Fibroblast of mammary gland (primary cell): ENCODE measurements around the gene SMKR1.
A peak's percentile ranks its signal among the peaks of the same experiment; 100 is the strongest.

Source experiments
- DNase-seq: peaks from one replicate; pipeline ENCODE4 v3.0.0-alpha.2; 2010; ENCODE audit warnings: low read depth
- H3K4me3 ChIP-seq: 2 replicates; pipeline ENCODE4 v1.5.1; 2011; ENCODE audit warnings: low read depth, mild to moderate bottlenecking, low read length, moderate library complexity; ENCODE audit not compliant: control insufficient read depth
- CTCF ChIP-seq: conservative IDR thresholded peaks from 2 replicates; pipeline ENCODE4 v1.5.1; 2011; ENCODE audit warnings: low read depth, low read length, inconsistent platforms; ENCODE audit not compliant: control insufficient read depth, insufficient read depth

SMKR1 gene

GRCh38 chr7:129482781-129483180 lies 19.6 kb upstream of the SMKR1 start:
- no peak for DNase-seq
- no peak for TF ChIP-seq CTCF
- no peak overlapping the region for H3K4me3 ChIP-seq

DNA sequence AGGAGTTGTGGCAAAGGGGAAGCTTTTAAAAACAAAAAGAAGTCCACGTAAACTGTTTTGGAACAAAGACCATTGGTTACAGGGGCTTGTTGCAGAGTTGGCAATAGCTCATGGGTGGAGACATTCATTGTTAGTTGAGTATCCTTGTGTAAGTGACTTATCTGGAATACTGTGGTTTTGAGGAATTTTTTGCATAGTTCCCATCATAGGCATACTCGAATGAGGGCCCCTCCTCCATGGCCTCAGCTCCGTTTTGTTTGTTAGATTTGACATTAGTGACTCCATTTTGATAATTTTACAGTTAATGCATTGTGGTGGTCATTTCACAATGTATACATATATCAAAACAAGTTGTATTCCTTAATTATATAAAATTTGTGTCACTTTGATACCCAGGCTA lies 12.8 kb upstream of the SMKR1 start:
- peak; percentile 80 for DNase-seq
- TF ChIP-seq CTCF, result no peak
- no peak overlapping the region for H3K4me3 ChIP-seq

- no peak overlapping the region for H3K4me3 ChIP-seq
- TF ChIP-seq CTCF, result no peak
- peak; percentile 49 for DNase-seq
Observed at GRCh38 chr7:129492391-129492790, 9.9 kb upstream of the SMKR1 start.

GRCh38 chr7:129493555-129493954 lies 8.8 kb upstream of the SMKR1 start:
- H3K4me3 ChIP-seq, result no peak overlapping the region
- TF ChIP-seq CTCF, result peak; percentile 36
- DNase-seq, result peak; percentile 40

DNA sequence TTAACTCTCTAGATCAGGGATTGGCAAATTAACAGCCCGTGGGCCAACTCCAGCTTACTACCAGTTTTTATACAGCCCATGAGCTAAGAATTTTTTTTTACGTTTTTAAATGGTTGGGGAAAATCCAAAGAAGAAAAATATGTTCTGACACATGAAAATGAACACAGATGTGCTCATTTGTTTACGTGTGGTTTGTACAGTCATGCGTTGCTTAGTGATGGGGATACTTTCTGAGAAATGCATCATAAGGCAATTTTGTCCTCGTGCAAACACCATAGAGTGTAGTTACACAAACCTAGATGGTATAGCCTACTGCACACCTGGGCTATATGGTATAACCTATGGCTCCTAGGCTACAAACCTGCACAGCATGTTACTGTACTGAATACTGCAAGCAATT lies 8.3 kb upstream of the SMKR1 start:
- DNase-seq, result peak; percentile 94
- no peak overlapping the region for H3K4me3 ChIP-seq
- no peak for TF ChIP-seq CTCF

DNA sequence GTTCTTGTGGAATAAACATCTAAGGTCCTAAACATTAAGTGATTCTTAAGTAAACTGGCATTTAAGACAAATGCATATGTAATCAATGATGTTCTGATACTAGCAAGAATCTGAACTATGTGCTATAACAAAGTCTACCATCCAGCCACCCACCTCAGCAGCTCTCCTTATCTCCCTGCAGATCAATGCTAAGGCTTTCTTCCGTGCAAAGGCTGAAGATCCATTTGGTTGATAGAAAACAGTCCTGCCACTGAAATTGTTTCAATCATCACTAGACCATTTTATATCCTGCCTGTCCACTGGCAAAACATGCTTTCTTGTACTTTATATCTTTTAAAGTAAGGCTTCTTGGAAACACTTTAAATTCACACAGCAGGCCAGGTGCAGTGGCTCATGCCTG lies 6.3 kb upstream of the SMKR1 start:
- DNase-seq, result no peak
- no peak overlapping the region for H3K4me3 ChIP-seq
- no peak for TF ChIP-seq CTCF

- no peak overlapping the region for H3K4me3 ChIP-seq
Observed at GRCh38 chr7:129496653-129497052, 5.7 kb upstream of the SMKR1 start.

More at GRCh38 chr7:129496653-129497052, 5.7 kb upstream of the SMKR1 start:
- no peak for DNase-seq
- no peak for TF ChIP-seq CTCF
